Astrocyte (in vitro differentiated cells and primary cell): ENCODE measurements around the gene SYT8. TPM values are rescaled to one million over a fixed set of nuclear protein-coding genes. Genes with fewer than 3 reads are reported as not detected.

Experiments
- DNase-seq: peaks from one replicate; pipeline ENCODE4 v3.0.0-alpha.2; 2010; ENCODE audit warnings: low read depth
- FAIRE-seq: peaks from 2 replicates; lab custom pipeline; 2011; peaks lifted over from hg19 to GRCh38; lab: Jason Lieb, UNC
- H2AFZ ChIP-seq: 2 replicates; pipeline ENCODE4 v1.6.0; 2012; ENCODE audit warnings: low read depth, low read length, inconsistent platforms
- H3K27ac ChIP-seq: 2 replicates; pipeline ENCODE4 v1.5.1; 2011; ENCODE audit warnings: low read depth, low read length, inconsistent platforms
- H3K27me3 ChIP-seq: 2 replicates; pipeline ENCODE4 v1.6.0; 2011; ENCODE audit warnings: low read length, inconsistent platforms; ENCODE audit not compliant: insufficient read depth
- H3K36me3 ChIP-seq: 2 replicates; pipeline ENCODE4 v1.5.1; 2011; ENCODE audit warnings: low read length, inconsistent platforms; ENCODE audit not compliant: insufficient read depth
- H3K4me1 ChIP-seq: 2 replicates; pipeline ENCODE4 v1.5.1; 2011; ENCODE audit warnings: low read length, inconsistent platforms; ENCODE audit not compliant: insufficient read depth
- H3K4me2 ChIP-seq: 2 replicates; pipeline ENCODE4 v1.6.0; 2012; ENCODE audit warnings: low read length, inconsistent platforms
- H3K4me3 ChIP-seq: 2 replicates; pipeline ENCODE4 v1.5.1; 2011; ENCODE audit warnings: low read depth, mild to moderate bottlenecking, low read length, inconsistent platforms; ENCODE audit not compliant: insufficient read depth
- H3K79me2 ChIP-seq: 2 replicates; pipeline ENCODE4 v1.6.0; 2012; ENCODE audit warnings: mild to moderate bottlenecking, low read length, inconsistent platforms; ENCODE audit not compliant: insufficient read depth
- H3K9ac ChIP-seq: 2 replicates; pipeline ENCODE4 v1.6.0; 2012; ENCODE audit warnings: mild to moderate bottlenecking, low read length, inconsistent platforms
- H3K9me3 ChIP-seq: 2 replicates; pipeline ENCODE4 v1.5.1; 2012; ENCODE audit warnings: low read depth, mild to moderate bottlenecking, low read length, inconsistent platforms; ENCODE audit not compliant: insufficient read depth
- H4K20me1 ChIP-seq: 2 replicates; pipeline ENCODE4 v1.6.0; 2012; ENCODE audit warnings: low read length, inconsistent platforms; ENCODE audit not compliant: insufficient read depth
- H3K27ac Mint-ChIP-seq: one replicate; pipeline ENCODE4 v1.8.0; 2021; ENCODE audit warnings: mild to moderate bottlenecking, mixed read lengths; ENCODE audit not compliant: unreplicated experiment
- H3K27me3 Mint-ChIP-seq: one replicate; pipeline ENCODE4 v1.8.0; 2021; ENCODE audit warnings: low read depth, mixed read lengths; ENCODE audit not compliant: unreplicated experiment
- H3K36me3 Mint-ChIP-seq: one replicate; pipeline ENCODE4 v1.8.0; 2021; ENCODE audit warnings: low read depth, mixed read lengths; ENCODE audit not compliant: unreplicated experiment
- H3K4me1 Mint-ChIP-seq: one replicate; pipeline ENCODE4 v1.8.0; 2021; ENCODE audit warnings: low read depth, mixed read lengths; ENCODE audit not compliant: unreplicated experiment
- H3K4me3 Mint-ChIP-seq: one replicate; pipeline ENCODE4 v1.8.0; 2021; ENCODE audit warnings: mild to moderate bottlenecking, moderate library complexity, mixed read lengths; ENCODE audit not compliant: unreplicated experiment
- H3K9me3 Mint-ChIP-seq: one replicate; pipeline ENCODE4 v1.8.0; 2021; ENCODE audit warnings: mild to moderate bottlenecking, mixed read lengths; ENCODE audit not compliant: unreplicated experiment
- CTCF ChIP-seq: IDR thresholded peaks from 2 replicates; pipeline ENCODE4 v1.5.1; 2011; ENCODE audit warnings: low read depth, mild to moderate bottlenecking, inconsistent platforms, low read length, moderate library complexity; ENCODE audit not compliant: insufficient read depth
- EZH2 ChIP-seq: IDR thresholded peaks from 2 replicates; pipeline ENCODE4 v1.6.1; 2012; ENCODE audit warnings: mild to moderate bottlenecking, low read length, inconsistent platforms; ENCODE audit not compliant: insufficient read depth
- total RNA-seq: library from RNA; stranded (reverse); gene quantifications from 2 replicates; pipeline ENCODE4 v1.2.1, GENCODE V29; 2021

The SYT8 gene
- total RNA-seq, 1 donor from 2014 or later = 0.36 TPM

GRCh38 chr11:1868636-1869291 is 34.0 kb downstream of the SYT8 start:
- H3K9ac ChIP-seq = no peak overlapping the region
- H3K27me3 ChIP-seq = peaks cover 4% of the 10 kb centered on the region
- H3K27me3 Mint-ChIP-seq = peaks cover 23% of the 10 kb centered on the region
- peaks cover 11% of the 10 kb centered on the region for H3K4me1 ChIP-seq
- TF ChIP-seq CTCF (no peak), EZH2 (no peak)
- no peaks in the 10 kb centered on the region for H3K36me3 Mint-ChIP-seq
- no peaks in the 10 kb centered on the region for H3K36me3 ChIP-seq
- H4K20me1 ChIP-seq = no peaks in the 10 kb centered on the region
- H3K4me3 Mint-ChIP-seq = no peak overlapping the region
- FAIRE-seq (no peak), DNase-seq (no peak)
- no peaks in the 10 kb centered on the region for H3K9me3 ChIP-seq
- H3K27ac Mint-ChIP-seq = no peak overlapping the region
- H3K4me2 ChIP-seq = no peak overlapping the region
- no peak overlapping the region for H3K27ac ChIP-seq
- H3K79me2 ChIP-seq = no peaks in the 10 kb centered on the region
- H2AFZ ChIP-seq = no peak overlapping the region
- peaks cover 2% of the 10 kb centered on the region for H3K4me1 Mint-ChIP-seq
- no peaks in the 10 kb centered on the region for H3K9me3 Mint-ChIP-seq
- no peak overlapping the region for H3K4me3 ChIP-seq

GRCh38 chr11:1869427-1870325 is 34.9 kb downstream of the SYT8 start:
- Histone ChIP-seq H3K4me2 (no peak overlapping the region), H3K27me3 (peaks cover 4% of the 10 kb centered on the region), H3K4me3 (no peak overlapping the region), H3K9me3 (no peaks in the 10 kb centered on the region), H3K9ac (no peak overlapping the region), H3K79me2 (no peaks in the 10 kb centered on the region), H3K27ac (no peak overlapping the region), H3K4me1 (peaks cover 2% of the 10 kb centered on the region), H4K20me1 (no peaks in the 10 kb centered on the region), H2AFZ (no peak overlapping the region), H3K36me3 (no peaks in the 10 kb centered on the region)
- Mint-ChIP-seq H3K9me3 (no peaks in the 10 kb centered on the region), H3K36me3 (no peaks in the 10 kb centered on the region), H3K4me3 (no peak overlapping the region), H3K27me3 (peaks cover 23% of the 10 kb centered on the region), H3K27ac (no peak overlapping the region), H3K4me1 (no peaks in the 10 kb centered on the region)
- DNase-seq (no peak), FAIRE-seq (no peak)
- TF ChIP-seq EZH2 = no peak
- no peak for TF ChIP-seq CTCF

- Histone ChIP-seq H3K27ac (no peak overlapping the region), H3K4me2 (no peak overlapping the region), H2AFZ (no peak overlapping the region), H3K9me3 (no peaks in the 10 kb centered on the region), H3K4me1 (no peaks in the 10 kb centered on the region), H3K36me3 (no peaks in the 10 kb centered on the region), H3K79me2 (no peaks in the 10 kb centered on the region), H3K4me3 (no peak overlapping the region), H4K20me1 (no peaks in the 10 kb centered on the region), H3K9ac (no peak overlapping the region), H3K27me3 (peaks cover 4% of the 10 kb centered on the region)
- Mint-ChIP-seq H3K4me3 (no peak overlapping the region), H3K27ac (no peak overlapping the region), H3K4me1 (no peaks in the 10 kb centered on the region), H3K36me3 (no peaks in the 10 kb centered on the region), H3K27me3 (peaks cover 20% of the 10 kb centered on the region), H3K9me3 (no peaks in the 10 kb centered on the region)
- no peak for DNase-seq
- FAIRE-seq = no peak
- no peak for TF ChIP-seq CTCF
- no peak for TF ChIP-seq EZH2
These were observed 35.5 kb downstream of the SYT8 start for GRCh38 chr11:1870326-1870696.
